ENCODE data around the gene NEDD8. TPM values are rescaled to one million over a fixed set of nuclear protein-coding genes. Genes with fewer than 3 reads are reported as not detected.

NEDD8 gene
- total RNA-seq, 2 experiments from 2014 or later, result 172 to 196 TPM

DNA sequence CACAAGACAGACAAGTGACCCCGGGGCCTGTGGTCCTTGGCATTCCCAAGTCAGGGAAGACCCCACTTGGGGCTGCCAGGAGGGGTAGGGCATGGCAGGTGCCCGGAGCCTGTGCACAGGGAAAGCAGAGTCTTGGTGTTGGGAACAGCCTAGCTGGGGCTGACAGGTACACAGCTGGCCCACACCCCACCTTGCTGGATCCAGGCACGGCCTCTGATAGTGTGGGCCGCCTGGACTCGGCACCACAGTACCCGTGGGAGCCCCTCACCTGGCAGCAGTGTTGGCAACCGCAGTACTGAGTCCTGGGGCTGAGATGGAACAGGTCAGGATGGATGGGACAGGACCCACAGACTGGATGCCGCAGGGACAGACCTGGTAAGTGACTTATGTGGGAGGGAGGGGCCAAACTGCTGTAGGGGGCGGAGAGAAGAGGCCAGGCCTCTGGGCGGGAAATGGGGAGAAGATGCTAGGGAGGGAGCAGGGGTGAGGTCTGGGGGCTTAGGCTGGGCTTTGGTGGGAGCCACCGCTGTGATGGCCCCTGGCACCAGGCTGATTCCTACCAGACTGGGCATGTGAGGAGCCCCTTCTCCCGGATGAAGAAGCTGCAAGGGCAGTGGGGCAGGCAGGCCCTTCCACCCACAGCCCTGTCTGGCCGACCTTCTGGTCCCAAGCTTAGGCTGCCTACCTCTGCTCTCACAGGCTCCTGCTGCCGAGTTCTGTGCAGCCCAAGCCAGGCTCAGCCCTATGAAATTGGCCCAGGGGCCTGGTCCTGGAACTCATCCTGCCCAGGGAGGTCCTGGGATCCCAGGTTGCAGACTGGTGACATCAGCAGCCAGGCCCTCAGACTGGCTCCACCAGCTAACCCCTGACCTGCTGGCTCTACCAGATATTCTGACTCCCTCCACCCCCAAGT is 30.9 kb upstream of the NEDD8 start, which contains the start of gene TGM1:
Gene TGM1, minus strand, starts transcription at position 357 of the 913 bp plus-strand sequence. CDS start 825 bp downstream, outside the sequence.
- Mint-ChIP-seq H3K4me1 (ENCODE audit: low read depth) (no peaks in the 10 kb centered on the region), H3K27me3 (ENCODE audit: low read depth) (no peaks in the 10 kb centered on the region), H3K36me3 (ENCODE audit: low read depth) (peaks cover 13% of the 10 kb centered on the region), H3K9me3 (no peaks in the 10 kb centered on the region), H3K27ac (no peak within 1 kb of the TSS), H3K4me3 (no peak within 1 kb of the TSS)
- intact Hi-C loops (cut with micrococcal nuclease), result no loop called here
- no peak for DNase-seq
- CTCF ChIA-PET, result interaction anchor here (0.9 kb wide), 1 partner anchor 12 kb away, joined by 3 read pairs; no protein-coding TSS in a partner anchor

DNA sequence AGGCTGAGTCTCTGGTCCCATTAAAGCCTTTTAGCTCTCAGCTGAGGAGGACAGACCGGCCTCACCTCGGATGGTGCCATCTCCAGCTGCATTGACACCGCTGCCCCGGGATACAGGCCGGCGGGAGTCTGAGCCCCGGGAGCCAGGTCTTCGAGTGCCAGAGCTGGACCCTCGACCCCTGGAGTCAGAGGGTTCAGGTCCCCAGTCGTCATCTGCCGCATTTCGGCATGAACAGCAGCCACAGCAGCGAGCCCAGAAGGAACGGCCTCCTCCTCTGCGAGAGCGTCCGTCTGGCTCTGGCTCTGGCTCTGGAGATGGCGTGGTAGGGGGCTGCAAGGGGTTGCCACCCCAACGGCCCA is 29.8 kb upstream of the NEDD8 start:
- Mint-ChIP-seq H3K36me3 (ENCODE audit: low read depth) (peaks cover 11% of the 10 kb centered on the region), H3K4me3 (no peak overlapping the region), H3K9me3 (no peaks in the 10 kb centered on the region), H3K27me3 (ENCODE audit: low read depth) (no peaks in the 10 kb centered on the region), H3K27ac (no peak overlapping the region), H3K4me1 (ENCODE audit: low read depth) (no peaks in the 10 kb centered on the region)
- CTCF ChIA-PET, result interaction anchor here (0.6 to 2.1 kb wide), 5 partner anchors 9 to 46 kb away, joined by 3 to 8 read pairs (median 4); partner anchors contain the start of genes CIDEB, RABGGTA and TINF2
- intact Hi-C loops (cut with micrococcal nuclease), result no loop called here
- DNase-seq, result no peak

DNA sequence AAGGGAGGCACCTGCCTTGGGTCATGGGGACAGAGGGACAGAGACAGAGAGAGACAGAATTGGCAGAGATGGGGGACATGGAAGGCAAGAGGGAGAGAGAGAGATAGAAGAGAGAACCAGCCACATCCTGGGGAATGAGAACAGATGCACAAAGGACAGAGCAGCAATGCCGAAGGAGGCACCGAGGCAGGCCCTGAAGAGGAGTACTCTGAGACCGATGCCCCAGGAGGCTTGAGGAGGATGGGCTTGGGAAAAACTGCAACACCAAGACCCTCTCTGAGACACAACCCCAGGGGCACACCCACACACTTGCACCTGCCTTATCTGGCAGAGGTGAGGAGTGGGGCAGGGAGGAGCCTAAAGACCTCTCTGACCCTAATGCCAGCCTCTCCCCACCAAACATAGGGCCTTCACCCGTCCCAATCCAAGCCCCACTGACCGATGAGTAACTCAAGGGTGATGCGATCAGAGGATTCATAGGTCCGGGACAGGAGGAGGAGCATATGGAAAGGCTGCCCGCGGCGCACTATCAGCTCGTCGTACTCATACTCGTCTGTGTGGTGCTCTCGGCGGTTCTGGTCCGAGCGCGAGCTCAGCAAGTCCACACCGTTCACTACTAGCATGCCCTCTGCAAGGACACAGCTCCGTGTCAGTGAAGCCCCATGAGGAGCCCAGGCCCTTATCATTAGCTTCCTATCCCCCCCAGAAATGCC is 29.2 kb upstream of the NEDD8 start:
- Mint-ChIP-seq H3K9me3 (no peaks in the 10 kb centered on the region), H3K4me1 (ENCODE audit: low read depth) (no peaks in the 10 kb centered on the region), H3K4me3 (no peak overlapping the region), H3K27me3 (ENCODE audit: low read depth) (no peaks in the 10 kb centered on the region), H3K27ac (no peak overlapping the region), H3K36me3 (ENCODE audit: low read depth) (peaks cover 9% of the 10 kb centered on the region)
- no peak for DNase-seq
- CTCF ChIA-PET, result interaction anchor here (0.6 to 2.1 kb wide), 4 partner anchors 8 to 21 kb away, joined by 3 to 8 read pairs (median 4); partner anchors contain the start of genes RABGGTA and TINF2
- intact Hi-C loops (cut with micrococcal nuclease), result no loop called here

DNA sequence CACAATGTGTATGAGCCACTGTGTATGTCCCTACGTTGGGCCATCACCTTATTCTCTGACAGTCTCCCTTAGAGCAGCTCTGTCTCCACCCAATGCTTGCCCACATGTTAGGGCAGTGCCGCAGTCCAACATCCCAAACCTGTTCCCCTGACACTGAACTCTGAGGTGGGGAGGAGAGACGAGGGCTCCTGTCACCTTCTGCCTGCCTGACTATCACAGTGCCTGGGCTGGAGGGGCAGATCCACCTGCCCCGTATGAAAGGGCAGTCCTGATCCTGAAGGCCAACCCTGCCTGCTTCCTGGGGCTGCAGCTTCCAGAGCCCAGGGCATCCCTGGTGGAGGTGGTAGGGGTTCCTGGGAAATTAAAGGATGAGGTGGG is 28.6 kb upstream of the NEDD8 start:
- Mint-ChIP-seq H3K4me1 (ENCODE audit: low read depth) (no peaks in the 10 kb centered on the region), H3K27me3 (ENCODE audit: low read depth) (no peaks in the 10 kb centered on the region), H3K27ac (no peak overlapping the region), H3K9me3 (no peaks in the 10 kb centered on the region), H3K36me3 (ENCODE audit: low read depth) (peaks cover 6% of the 10 kb centered on the region), H3K4me3 (no peak overlapping the region)
- intact Hi-C loops (cut with micrococcal nuclease), result no loop called here
- no peak for DNase-seq
- CTCF ChIA-PET, result interaction anchor here (1.0 to 2.1 kb wide), 2 partner anchors 8 to 18 kb away, joined by 4 to 8 read pairs; partner anchors contain the start of gene TINF2

DNA sequence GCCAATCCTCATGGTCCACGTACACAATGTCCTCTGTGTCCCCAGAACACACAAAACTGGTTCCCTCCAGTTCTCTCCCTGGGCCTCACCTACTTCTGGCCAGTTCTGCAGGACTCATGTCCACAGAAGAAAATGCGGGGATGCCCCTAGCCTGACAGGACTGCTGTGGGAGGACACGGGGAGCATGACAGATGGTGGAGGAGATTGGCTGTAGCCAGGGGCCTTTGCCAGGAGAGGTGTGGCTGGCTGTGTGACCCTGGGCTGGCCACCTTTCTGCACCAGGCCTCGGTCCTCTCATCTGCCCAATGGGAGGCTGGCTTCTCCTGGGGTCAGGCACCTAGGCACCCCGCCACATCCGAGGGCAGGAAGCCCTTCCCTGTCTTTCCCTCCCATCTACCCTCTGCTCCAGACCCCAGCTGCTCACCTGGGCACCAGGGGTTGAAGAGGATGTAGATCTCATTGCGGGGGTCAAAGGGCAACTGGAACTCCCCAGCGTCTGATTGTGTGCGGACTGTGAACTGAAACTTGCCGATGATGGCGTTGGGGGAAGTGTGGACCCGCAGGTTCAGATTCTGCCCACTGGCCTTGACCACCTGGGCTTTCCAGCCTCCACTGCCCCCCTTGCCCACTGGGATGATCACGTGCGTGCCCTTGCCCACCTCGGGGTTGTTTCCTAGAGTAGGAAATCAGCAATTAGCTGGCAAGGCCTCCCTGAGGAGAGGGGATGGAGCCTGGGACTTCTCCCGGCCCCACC is 28.0 kb upstream of the NEDD8 start:
- H3K9me3 Mint-ChIP-seq, result no peaks in the 10 kb centered on the region
- H3K4me1 Mint-ChIP-seq (ENCODE audit: low read depth), result no peaks in the 10 kb centered on the region
- no peak for DNase-seq
- H3K27me3 Mint-ChIP-seq (ENCODE audit: low read depth), result no peaks in the 10 kb centered on the region
- no peak overlapping the region for H3K4me3 Mint-ChIP-seq
- H3K36me3 Mint-ChIP-seq (ENCODE audit: low read depth), result peaks cover 6% of the 10 kb centered on the region
- intact Hi-C loops (cut with micrococcal nuclease), result no loop called here
- CTCF ChIA-PET, result interaction anchor here (2.1 kb wide), 1 partner anchor 18 kb away, joined by 8 read pairs; the partner anchor contains the start of gene TINF2
- H3K27ac Mint-ChIP-seq, result no peak overlapping the region

DNA sequence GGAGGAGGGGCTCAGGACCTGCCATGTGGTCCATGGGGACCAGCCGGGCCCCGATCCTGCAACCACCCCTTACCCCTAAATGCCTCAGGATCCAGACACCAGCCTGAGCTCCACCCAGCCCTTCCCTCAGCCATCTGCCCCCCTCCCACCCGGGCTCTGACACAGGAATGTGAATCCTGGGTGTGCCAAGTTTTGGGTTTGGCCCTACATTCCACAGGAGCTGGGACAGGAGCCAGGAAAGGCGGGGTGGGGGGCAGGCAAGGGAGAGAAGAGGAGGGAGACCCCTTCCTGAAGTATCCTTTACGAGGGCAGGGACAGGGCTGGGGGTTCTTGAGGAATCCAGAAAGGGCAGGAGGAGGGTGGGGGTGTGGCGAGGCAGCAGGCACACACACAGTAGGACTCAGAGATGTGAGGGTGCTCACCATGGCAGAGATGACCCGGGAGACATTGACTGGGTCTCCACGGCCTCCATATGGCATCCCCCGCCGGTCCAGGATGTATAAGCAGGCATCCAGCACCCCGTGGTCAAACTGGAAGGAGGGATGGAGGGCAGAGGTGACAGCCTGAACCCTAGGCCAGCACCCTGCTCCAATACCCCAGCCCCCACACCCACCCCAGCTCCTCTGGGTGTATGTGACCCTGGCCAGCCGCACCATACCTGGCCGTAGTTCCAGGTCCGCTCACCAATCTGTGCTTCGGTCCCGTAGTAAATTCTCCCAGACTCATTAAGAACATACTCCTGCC is 27.3 kb upstream of the NEDD8 start:
- CTCF ChIA-PET, result interaction anchor here (0.5 to 1.0 kb wide), 3 partner anchors 37 to 73 kb away, joined by 3 to 4 read pairs (median 3); no protein-coding TSS in a partner anchor
- DNase-seq, result no peak
- Mint-ChIP-seq H3K9me3 (no peaks in the 10 kb centered on the region), H3K36me3 (ENCODE audit: low read depth) (peaks cover 6% of the 10 kb centered on the region), H3K4me3 (no peak overlapping the region), H3K27ac (no peak overlapping the region), H3K4me1 (ENCODE audit: low read depth) (no peaks in the 10 kb centered on the region), H3K27me3 (ENCODE audit: low read depth) (no peaks in the 10 kb centered on the region)
- intact Hi-C loops (cut with micrococcal nuclease), result no loop called here

DNA sequence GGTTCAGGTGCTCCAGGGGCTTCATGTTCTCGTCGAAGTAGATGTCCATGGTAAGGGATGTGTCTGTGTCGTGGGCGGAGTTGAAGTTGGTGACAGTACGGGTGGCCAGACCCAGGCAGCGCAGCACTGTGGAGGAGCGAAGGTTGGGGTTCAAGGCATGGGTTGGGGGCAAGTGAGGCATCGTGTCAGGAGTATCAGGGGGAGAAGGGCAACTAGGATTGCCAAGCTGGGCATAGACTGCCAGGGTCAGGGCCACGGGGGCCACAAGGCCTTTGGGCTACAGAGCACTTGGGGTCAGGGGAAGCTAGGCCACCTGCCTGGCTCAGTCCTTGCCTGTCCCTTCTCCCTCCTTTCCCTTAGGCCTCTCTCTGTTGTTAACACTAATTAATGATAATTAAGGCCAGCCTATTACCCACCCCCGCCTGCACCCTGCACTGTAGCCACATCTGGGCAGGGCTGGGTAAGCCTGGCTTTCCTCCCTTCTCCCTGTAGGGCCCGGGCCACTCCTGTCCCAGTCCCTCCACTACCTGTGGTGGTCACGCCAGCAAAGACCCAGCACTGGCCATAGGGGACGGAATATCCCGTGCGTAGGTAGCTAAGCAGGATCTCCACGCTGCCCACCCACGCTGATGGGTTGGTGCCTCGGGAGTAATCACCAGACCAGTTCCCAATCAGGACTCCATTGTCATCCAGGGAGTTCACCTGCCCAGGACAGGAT is 26.5 kb upstream of the NEDD8 start:
- no peaks in the 10 kb centered on the region for H3K4me1 Mint-ChIP-seq (ENCODE audit: low read depth)
- CTCF ChIA-PET, result interaction anchor here (0.5 to 1.4 kb wide), 3 partner anchors 12 to 74 kb away, joined by 3 to 9 read pairs (median 4); no protein-coding TSS in a partner anchor
- H3K4me3 Mint-ChIP-seq, result no peak overlapping the region
- peaks cover 7% of the 10 kb centered on the region for H3K36me3 Mint-ChIP-seq (ENCODE audit: low read depth)
- H3K27ac Mint-ChIP-seq, result no peak overlapping the region
- H3K9me3 Mint-ChIP-seq, result no peaks in the 10 kb centered on the region
- DNase-seq, result no peak
- no peaks in the 10 kb centered on the region for H3K27me3 Mint-ChIP-seq (ENCODE audit: low read depth)
- intact Hi-C loops (cut with micrococcal nuclease), result no loop called here

DNA sequence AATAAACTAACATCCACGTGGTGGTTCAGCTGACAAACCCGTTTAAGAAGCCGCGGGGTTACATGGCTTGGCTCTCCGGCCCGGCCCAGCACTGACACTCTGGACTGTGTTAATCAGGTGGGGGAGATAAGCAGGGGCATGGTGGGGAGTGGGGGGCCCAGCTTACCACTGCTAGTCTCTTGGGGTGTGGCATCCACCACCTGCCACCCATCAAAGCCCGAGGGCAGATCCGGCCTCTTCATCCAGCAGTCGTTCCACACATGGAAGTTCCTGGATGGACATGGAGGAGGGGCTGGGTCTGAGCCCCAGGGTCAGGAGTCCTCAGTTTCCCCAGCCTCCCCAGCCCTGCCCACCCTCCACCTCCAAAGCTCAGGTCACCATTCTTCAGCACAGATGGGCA is 26.0 kb upstream of the NEDD8 start:
- CTCF ChIA-PET, result interaction anchor here (1.4 to 2.0 kb wide), 2 partner anchors 11 to 13 kb away, joined by 7 to 9 read pairs; partner anchors contain the start of gene RABGGTA
- H3K4me3 Mint-ChIP-seq, result no peak overlapping the region
- no peaks in the 10 kb centered on the region for H3K27me3 Mint-ChIP-seq (ENCODE audit: low read depth)

DNA sequence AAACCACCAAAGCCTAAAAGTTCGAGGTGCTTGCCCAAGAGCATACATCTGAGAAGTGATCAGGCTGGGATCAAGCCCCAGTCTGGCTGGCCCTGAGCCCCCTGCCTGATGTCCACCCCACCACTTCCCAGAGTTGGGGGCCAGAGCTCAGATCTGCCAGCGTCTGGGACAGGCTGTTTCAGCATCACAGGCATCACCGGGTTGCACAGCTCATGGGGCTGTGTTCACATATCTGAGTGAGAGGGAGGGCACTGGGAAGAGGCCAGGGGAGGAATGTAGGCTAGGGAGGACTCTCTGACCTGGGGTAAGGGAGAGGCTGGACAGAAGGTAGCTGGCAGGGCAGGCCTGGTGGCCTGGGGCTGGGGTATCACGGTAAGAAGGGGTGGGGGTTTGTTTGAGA is 24.8 kb upstream of the NEDD8 start:
- Mint-ChIP-seq H3K27me3 (ENCODE audit: low read depth) (no peaks in the 10 kb centered on the region), H3K4me3 (no peak overlapping the region), H3K4me1 (ENCODE audit: low read depth) (no peaks in the 10 kb centered on the region), H3K36me3 (ENCODE audit: low read depth) (peaks cover 8% of the 10 kb centered on the region), H3K9me3 (no peaks in the 10 kb centered on the region), H3K27ac (no peak overlapping the region)
- intact Hi-C loops (cut with micrococcal nuclease), result no loop called here
- CTCF ChIA-PET, result interaction anchor here (1.2 to 2.0 kb wide), 3 partner anchors 10 to 41 kb away, joined by 3 to 9 read pairs (median 7); partner anchors contain the start of genes MDP1 and RABGGTA
- DNase-seq, result no peak

More for the DNA sequence above, 26.0 kb upstream of the NEDD8 start:
- intact Hi-C loops (cut with micrococcal nuclease), result no loop called here
- no peaks in the 10 kb centered on the region for H3K9me3 Mint-ChIP-seq
- H3K4me1 Mint-ChIP-seq (ENCODE audit: low read depth), result no peaks in the 10 kb centered on the region
- no peak overlapping the region for H3K27ac Mint-ChIP-seq
- no peak for DNase-seq
- peaks cover 8% of the 10 kb centered on the region for H3K36me3 Mint-ChIP-seq (ENCODE audit: low read depth)

DNA sequence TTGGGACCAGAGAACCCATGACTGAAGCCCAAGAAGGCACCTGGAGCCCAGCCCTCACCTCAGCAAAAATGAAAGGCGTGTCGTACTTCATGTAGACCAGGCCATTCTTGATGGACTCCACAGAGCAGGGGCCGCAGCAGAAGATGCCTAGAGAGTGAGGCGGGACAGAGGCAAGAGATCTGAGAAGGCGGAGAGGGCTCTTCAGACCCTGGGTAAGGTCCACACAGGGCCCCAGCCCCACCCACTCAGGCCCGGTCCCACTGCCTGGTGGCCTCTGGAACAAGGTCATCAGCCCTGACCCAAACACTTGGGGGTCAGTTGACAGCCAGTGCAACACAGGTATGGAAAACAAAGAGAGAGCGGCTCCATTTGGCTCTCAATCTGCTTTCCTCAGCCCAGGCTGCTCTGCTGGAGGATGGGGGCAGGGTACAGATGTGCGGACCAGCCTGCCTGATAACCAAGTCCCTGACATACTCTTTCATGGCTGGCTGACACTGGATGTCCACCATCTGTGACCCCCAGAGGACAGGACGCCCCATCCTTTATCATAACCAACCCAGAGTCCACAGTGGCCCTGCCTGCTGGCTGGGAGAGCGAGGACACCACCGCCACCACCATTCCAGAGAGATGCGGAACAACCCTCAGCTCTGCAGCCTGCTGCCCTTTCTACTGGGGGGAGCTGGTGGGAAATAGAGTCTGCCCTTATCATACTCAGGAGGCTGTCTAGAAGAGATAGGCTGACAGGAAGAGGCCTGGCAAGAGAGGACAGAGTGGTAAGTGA is 24.0 kb upstream of the NEDD8 start:
- intact Hi-C loops (cut with micrococcal nuclease), result no loop called here
- H3K27me3 Mint-ChIP-seq (ENCODE audit: low read depth), result no peaks in the 10 kb centered on the region
- peaks cover 8% of the 10 kb centered on the region for H3K36me3 Mint-ChIP-seq (ENCODE audit: low read depth)
- H3K4me3 Mint-ChIP-seq, result no peak overlapping the region
- DNase-seq, result no peak
- H3K4me1 Mint-ChIP-seq (ENCODE audit: low read depth), result no peaks in the 10 kb centered on the region
- no peak overlapping the region for H3K27ac Mint-ChIP-seq
- no peaks in the 10 kb centered on the region for H3K9me3 Mint-ChIP-seq
- CTCF ChIA-PET, result interaction anchor here (1.2 to 2.3 kb wide), 3 partner anchors 15 to 40 kb away, joined by 3 to 7 read pairs (median 7); partner anchors contain the start of genes MDP1 and RABGGTA

All from activated naive CD4-positive, alpha-beta T cell treated with anti-CD3 and anti-CD28 coated beads for 36 hours (primary cell).